GM12878 (cell line): ENCODE results near the gene LIMS1.

ENCODE experiments used
- CEBPB ChIP-seq, 2 experiments: fragments of 150-350 bp in 1 of 2; IDR thresholded peaks; 2 replicates each; pipeline ENCODE4 v1.6.1; 2012 to 2014; ENCODE audit warnings: low read depth in 2 of 2, low read length in 2 of 2, borderline replicate concordance in 1 of 2, inconsistent platforms in 1 of 2
- EP300 ChIP-seq, 2 experiments: fragments of 150-350 bp in 1 of 2; IDR thresholded peaks; 2 replicates each; pipeline ENCODE4 v1.6.1; 2011 to 2012; ENCODE audit warnings: low read depth in 2 of 2, low read length in 2 of 2, borderline replicate concordance in 1 of 2, improper control_type of control experiment in 1 of 2, inconsistent platforms in 1 of 2; ENCODE audit not compliant: control insufficient read depth in 1 of 2
- EZH2 ChIP-seq: IDR thresholded peaks from 2 replicates; pipeline ENCODE4 v1.6.1; 2012; ENCODE audit warnings: low read depth, mild to moderate bottlenecking, control low read depth, inconsistent platforms, low read length, borderline replicate concordance; ENCODE audit not compliant: control insufficient read depth
- POLR2AphosphoS5 ChIP-seq: IDR thresholded peaks from 2 replicates; pipeline ENCODE4 v1.6.1; 2011; ENCODE audit warnings: mild to moderate bottlenecking, low read length, inconsistent platforms
- SIN3A ChIP-seq: IDR thresholded peaks from 2 replicates; pipeline ENCODE4 v1.6.1; 2012; ENCODE audit warnings: low read depth, low read length, improper control_type of control experiment
- SP1 ChIP-seq: IDR thresholded peaks from one replicate; pipeline ENCODE4 v1.6.1; 2011; ENCODE audit warnings: low read depth, low read length
- SUPT20H ChIP-seq: IDR thresholded peaks from 2 replicates; pipeline ENCODE4 v1.6.1; 2011; ENCODE audit warnings: low read depth, mild to moderate bottlenecking, low read length, moderate library complexity, borderline replicate concordance; ENCODE audit not compliant: control insufficient read depth
- TAF1 ChIP-seq: IDR thresholded peaks from 2 replicates; pipeline ENCODE4 v1.6.1; 2011; ENCODE audit warnings: mild to moderate bottlenecking, low read depth, low read length, borderline replicate concordance
- TF ChIP-seq, protein P1 (sequence below), 3 experiments: IDR thresholded peaks in 2 of 3; conservative IDR thresholded peaks in 1 of 3; 2 replicates each; pipeline ENCODE4 v1.5.1; 2011; ENCODE audit warnings: low read depth in 3 of 3, low read length in 3 of 3, mild to moderate bottlenecking in 3 of 3, control low read depth in 2 of 3, moderate library complexity in 2 of 3, inconsistent platforms in 1 of 3, mixed read lengths in 1 of 3; ENCODE audit not compliant: control insufficient read depth in 2 of 3, insufficient read depth in 1 of 3; ENCODE audit errors: extremely low read depth in 1 of 3

DNA sequence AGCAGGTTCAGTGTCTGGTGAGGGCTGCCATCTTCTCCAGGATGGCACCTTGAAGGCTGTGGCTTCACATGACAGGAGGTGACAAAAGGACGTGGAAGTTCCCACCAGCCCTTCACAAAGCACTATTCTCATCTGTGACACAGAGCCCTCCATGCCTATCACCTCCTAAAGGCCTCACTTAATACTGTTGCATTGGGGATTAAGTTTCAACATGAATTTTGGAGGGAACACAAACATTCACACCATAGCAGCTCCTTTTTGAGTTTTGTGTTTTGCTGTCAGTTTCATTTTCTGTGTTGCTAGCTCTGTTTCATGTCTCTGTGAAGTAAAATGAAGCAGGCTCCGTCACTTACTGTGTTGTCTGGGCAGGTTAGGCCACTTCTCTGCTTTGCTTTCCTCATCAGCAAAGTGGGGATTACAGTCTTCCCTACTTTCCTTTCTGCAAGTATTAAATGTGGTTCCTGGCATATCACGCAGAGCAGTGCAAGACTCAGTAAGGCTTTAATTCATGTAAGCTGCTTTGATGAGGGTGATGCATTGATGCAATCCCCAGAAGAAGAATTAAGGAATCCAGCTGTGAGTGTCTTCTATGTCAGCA, 31.6 kb downstream of the LIMS1 start:
- TF ChIP-seq, protein P1, sequence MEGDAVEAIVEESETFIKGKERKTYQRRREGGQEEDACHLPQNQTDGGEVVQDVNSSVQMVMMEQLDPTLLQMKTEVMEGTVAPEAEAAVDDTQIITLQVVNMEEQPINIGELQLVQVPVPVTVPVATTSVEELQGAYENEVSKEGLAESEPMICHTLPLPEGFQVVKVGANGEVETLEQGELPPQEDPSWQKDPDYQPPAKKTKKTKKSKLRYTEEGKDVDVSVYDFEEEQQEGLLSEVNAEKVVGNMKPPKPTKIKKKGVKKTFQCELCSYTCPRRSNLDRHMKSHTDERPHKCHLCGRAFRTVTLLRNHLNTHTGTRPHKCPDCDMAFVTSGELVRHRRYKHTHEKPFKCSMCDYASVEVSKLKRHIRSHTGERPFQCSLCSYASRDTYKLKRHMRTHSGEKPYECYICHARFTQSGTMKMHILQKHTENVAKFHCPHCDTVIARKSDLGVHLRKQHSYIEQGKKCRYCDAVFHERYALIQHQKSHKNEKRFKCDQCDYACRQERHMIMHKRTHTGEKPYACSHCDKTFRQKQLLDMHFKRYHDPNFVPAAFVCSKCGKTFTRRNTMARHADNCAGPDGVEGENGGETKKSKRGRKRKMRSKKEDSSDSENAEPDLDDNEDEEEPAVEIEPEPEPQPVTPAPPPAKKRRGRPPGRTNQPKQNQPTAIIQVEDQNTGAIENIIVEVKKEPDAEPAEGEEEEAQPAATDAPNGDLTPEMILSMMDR (IDR thresholded peaks at IDR 0.05 in 2 of 3, conservative IDR thresholded peaks at IDR 0.05 in 1 of 3; ENCODE audit: control insufficient read depth in 2 of 3, extremely low read depth in 1 of 3, insufficient read depth in 1 of 3, low read depth in 3 of 3, low read length in 3 of 3): no peak
- no peak for TF ChIP-seq EP300 (IDR thresholded peaks at IDR 0.05; ENCODE audit: borderline replicate concordance in 1 of 2, control insufficient read depth in 1 of 2, low read depth in 2 of 2, low read length in 2 of 2)
- TF ChIP-seq SP1: no peak
- no peak for TF ChIP-seq EZH2
- no peak for TF ChIP-seq TAF1
- TF ChIP-seq POLR2AphosphoS5: no peak
- TF ChIP-seq SUPT20H: no peak
- TF ChIP-seq CEBPB (IDR thresholded peaks at IDR 0.05; ENCODE audit: borderline replicate concordance in 1 of 2, low read depth in 2 of 2, low read length in 2 of 2): no peak
- no peak for TF ChIP-seq SIN3A
